Activated T-helper 17 cell treated with anti-CD3 and anti-CD28 coated beads, Interleukin-2, amount 50 U/mL, for 72 hours (primary cell): Measurements from ENCODE around the gene FIS1. TPM values are rescaled to one million over a fixed set of nuclear protein-coding genes. Genes with fewer than 3 reads are reported as not detected.

Source experiments
- ATAC-seq: fragments of 150-1000 bp; cut with Tn5 transposase; replicated peaks from 2 replicates; pipeline ENCODE4 v1.10.0; 2021; ENCODE audit warnings: mild to moderate bottlenecking, moderate library complexity
- H3K27ac Mint-ChIP-seq: one replicate; pipeline ENCODE4 v1.8.0; 2022; ENCODE audit warnings: mixed read lengths
- H3K27me3 Mint-ChIP-seq: one replicate; pipeline ENCODE4 v1.8.0; 2022; ENCODE audit warnings: mixed read lengths
- H3K36me3 Mint-ChIP-seq: one replicate; pipeline ENCODE4 v1.8.0; 2022; ENCODE audit warnings: low read depth, mild to moderate bottlenecking, mixed read lengths
- H3K4me1 Mint-ChIP-seq: one replicate; pipeline ENCODE4 v1.8.0; 2022; ENCODE audit warnings: mixed read lengths
- H3K4me3 Mint-ChIP-seq: one replicate; pipeline ENCODE4 v1.8.0; 2022; ENCODE audit warnings: mild to moderate bottlenecking, mixed read lengths
- H3K9me3 Mint-ChIP-seq: one replicate; pipeline ENCODE4 v1.8.0; 2022; ENCODE audit warnings: mixed read lengths
- total RNA-seq, 2 donors: library from RNA; stranded (reverse); gene quantifications; one replicate each; pipeline ENCODE4 v1.2.3, GENCODE V29; 2022

The FIS1 gene
- total RNA-seq, 2 donors from 2014 or later, result 69.0 to 82.6 TPM

DNA sequence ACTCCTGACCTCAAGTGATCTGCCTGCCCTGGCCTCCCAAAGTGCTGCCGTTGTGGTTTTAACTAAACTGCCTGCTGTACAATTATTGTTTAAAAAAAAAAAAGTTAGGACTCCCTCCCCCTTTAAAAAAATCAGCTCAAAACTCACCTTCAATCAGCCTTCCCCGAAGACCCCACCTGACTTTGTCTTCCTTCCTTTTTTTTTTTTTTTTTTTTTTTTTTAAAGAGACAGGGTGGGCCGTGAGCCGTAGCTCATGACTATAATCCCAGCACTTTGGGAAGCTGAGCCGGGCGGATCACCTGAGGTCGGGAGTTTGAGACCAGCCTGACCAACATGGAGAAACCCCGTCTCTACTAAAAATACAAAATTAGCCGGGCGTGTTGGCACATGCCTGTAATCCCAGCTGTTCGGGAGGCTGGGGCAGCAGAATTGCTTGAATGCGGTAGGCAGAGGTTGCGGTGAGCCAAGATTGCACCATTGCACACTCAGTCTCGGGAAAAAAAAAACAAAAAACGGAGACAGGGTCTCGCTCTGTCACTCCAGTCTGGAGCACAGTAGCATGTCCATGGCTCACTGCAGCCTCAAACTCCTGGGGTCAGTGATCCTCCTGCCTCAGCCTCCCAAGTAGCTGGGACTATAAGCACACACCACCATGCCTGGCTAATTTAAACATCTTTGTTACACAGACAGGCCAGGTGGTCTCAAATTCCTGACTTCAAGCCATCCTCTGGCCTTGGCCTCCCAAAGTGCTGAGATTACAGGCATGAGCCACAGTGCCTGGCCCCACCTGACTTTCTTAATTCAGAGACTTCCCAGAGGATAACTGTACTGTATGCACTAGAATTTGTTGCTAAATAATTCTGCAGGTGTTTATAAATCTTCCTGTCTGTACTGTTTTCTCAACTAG, 3.2 kb downstream of the FIS1 start:
- Mint-ChIP-seq H3K4me3 (no peak overlapping the region), H3K9me3 (no peaks in the 10 kb centered on the region), H3K27me3 (no peaks in the 10 kb centered on the region), H3K4me1 (no peaks in the 10 kb centered on the region), H3K27ac (no peak overlapping the region), H3K36me3 (peaks cover 47% of the 10 kb centered on the region)
- no peak for ATAC-seq

DNA sequence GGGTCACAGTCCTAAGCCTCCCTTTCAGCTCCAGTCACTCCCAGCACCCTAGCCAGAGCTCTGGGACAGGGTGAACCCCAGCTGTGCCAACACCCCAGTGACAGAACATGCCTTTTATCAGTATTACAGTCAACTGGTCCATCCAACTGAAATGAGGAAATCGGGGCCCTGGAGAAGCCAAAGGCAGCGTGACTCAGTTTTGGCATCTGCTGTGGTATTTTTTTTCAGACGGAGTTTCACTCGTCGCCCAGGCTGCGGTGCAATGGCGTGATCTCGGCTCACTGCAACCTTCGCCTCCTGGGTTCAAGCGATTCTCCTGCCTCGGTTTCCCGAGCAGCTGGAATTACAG, 3.9 kb downstream of the FIS1 start:
- no peaks in the 10 kb centered on the region for H3K9me3 Mint-ChIP-seq
- no peak overlapping the region for H3K4me3 Mint-ChIP-seq
- H3K36me3 Mint-ChIP-seq, result peaks cover 47% of the 10 kb centered on the region
- ATAC-seq, result no peak
- H3K27ac Mint-ChIP-seq, result no peak overlapping the region
- H3K4me1 Mint-ChIP-seq, result no peaks in the 10 kb centered on the region
- no peaks in the 10 kb centered on the region for H3K27me3 Mint-ChIP-seq

GRCh38 chr7:101240226-101241014, 4.5 kb downstream of the FIS1 start:
- no peak overlapping the region for H3K27ac Mint-ChIP-seq
- H3K36me3 Mint-ChIP-seq, result peaks cover 43% of the 10 kb centered on the region
- ATAC-seq, result no peak
- H3K4me1 Mint-ChIP-seq, result no peaks in the 10 kb centered on the region
- H3K9me3 Mint-ChIP-seq, result no peaks in the 10 kb centered on the region
- H3K27me3 Mint-ChIP-seq, result no peaks in the 10 kb centered on the region
- no peak overlapping the region for H3K4me3 Mint-ChIP-seq

DNA sequence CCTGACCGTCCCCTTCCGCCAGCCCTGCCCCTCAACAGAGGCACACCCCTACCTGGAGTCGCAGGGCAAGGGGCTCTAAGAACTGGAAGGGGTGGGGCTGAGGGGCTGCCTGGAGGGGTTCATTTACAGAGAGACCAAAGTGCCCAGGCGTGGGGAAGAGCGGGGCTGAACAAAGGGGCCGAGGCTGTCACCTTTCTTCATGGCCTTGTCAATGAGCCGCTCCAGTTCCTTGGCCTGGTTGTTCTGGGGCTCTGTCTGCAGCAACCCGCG, 5.0 kb downstream of the FIS1 start:
- H3K27me3 Mint-ChIP-seq, result no peaks in the 10 kb centered on the region
- no peak overlapping the region for H3K27ac Mint-ChIP-seq
- H3K4me3 Mint-ChIP-seq, result no peak overlapping the region
- H3K36me3 Mint-ChIP-seq, result peaks cover 37% of the 10 kb centered on the region
- H3K9me3 Mint-ChIP-seq, result no peaks in the 10 kb centered on the region
- no peaks in the 10 kb centered on the region for H3K4me1 Mint-ChIP-seq
- no peak for ATAC-seq

DNA sequence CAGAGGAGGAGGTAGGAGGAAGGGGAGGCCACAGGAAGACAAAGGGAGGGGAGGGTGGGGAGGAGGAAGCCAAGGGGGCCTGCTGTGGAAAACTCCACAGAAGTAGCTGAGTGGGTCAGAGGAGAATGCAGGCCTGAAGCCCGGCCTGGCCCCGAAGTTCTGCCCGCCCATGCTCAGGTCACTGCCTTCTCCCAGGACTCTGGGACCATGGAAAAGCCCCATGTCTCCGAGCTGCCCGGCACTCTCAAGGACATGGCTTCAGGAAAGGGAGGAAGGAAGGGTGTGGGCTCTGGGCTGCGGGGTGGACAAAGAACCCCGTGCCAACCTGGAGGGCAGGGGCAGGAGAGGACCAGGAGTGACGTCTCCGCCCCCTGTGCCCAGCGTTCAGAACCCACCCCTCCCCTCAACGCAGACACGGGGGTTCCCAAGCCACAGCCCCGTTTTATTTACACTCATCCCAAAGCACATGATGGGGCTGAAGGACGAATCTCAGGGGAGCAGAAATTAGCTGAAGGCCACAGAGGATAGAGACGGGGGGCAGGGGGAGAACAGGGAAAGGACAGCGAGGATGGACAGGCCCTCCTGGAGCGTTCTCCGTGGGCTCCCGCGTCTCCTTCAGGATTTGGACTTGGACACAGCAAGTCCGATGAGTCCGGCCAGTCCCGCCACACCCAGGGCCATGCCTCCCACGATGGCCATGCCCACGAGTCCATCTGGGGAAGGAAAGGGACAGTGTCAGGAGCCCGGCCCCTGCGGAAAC, 5.5 kb downstream of the FIS1 start:
- H3K9me3 Mint-ChIP-seq, result no peaks in the 10 kb centered on the region
- no peak for ATAC-seq
- H3K27me3 Mint-ChIP-seq, result no peaks in the 10 kb centered on the region
- no peaks in the 10 kb centered on the region for H3K4me1 Mint-ChIP-seq
- H3K27ac Mint-ChIP-seq, result no peak overlapping the region
- peaks cover 33% of the 10 kb centered on the region for H3K36me3 Mint-ChIP-seq
- no peak overlapping the region for H3K4me3 Mint-ChIP-seq

DNA sequence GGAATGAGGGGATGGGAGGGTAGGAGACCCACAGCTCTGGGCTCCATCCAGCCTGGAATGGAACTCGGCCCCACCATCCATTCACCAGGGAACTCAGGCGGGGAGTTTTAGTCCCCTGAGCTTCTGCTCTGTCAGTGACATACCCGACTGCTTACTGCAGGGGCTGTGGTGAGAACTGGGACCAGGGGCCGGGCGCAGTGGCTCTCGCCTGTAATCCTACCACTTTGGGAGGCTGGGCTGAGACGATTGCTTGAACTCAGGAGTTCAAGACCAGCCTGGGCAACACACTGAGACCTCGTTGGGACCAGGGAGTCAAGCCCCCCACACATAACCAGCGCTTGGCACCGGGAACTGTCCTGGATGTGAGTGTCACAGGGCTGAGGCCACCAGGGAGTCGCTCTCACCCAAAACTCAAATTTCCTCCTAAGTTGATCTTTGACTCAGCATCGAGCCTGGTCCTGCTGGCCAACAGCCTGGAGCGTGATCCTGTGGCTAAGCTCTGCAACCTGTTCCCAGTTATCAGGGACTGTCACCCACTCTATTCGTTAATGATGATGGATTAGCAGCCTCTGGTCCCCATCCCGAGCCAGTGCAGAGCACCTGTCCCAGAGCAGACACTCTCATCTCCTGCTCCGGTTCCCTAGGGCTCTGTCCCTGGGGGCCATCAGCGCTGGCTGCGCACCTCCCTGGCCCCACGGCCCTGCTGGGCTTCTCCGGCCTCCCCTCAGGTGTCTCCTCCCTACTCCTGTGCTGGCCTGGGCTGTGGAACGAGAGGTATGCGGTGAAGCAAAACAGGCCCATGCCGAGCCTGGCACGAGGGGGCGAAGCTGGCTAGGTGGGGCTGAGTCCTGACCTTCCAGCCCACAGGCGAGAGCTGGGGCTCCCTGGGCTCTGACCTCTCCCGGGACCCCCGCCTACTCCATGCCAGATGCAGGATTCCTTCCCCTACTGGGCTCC, 6.4 kb downstream of the FIS1 start:
- no peak overlapping the region for H3K4me3 Mint-ChIP-seq
- no peaks in the 10 kb centered on the region for H3K27me3 Mint-ChIP-seq
- ATAC-seq, result no peak
- peaks cover 29% of the 10 kb centered on the region for H3K36me3 Mint-ChIP-seq
- H3K27ac Mint-ChIP-seq, result no peak overlapping the region
- no peaks in the 10 kb centered on the region for H3K4me1 Mint-ChIP-seq
- no peaks in the 10 kb centered on the region for H3K9me3 Mint-ChIP-seq

DNA sequence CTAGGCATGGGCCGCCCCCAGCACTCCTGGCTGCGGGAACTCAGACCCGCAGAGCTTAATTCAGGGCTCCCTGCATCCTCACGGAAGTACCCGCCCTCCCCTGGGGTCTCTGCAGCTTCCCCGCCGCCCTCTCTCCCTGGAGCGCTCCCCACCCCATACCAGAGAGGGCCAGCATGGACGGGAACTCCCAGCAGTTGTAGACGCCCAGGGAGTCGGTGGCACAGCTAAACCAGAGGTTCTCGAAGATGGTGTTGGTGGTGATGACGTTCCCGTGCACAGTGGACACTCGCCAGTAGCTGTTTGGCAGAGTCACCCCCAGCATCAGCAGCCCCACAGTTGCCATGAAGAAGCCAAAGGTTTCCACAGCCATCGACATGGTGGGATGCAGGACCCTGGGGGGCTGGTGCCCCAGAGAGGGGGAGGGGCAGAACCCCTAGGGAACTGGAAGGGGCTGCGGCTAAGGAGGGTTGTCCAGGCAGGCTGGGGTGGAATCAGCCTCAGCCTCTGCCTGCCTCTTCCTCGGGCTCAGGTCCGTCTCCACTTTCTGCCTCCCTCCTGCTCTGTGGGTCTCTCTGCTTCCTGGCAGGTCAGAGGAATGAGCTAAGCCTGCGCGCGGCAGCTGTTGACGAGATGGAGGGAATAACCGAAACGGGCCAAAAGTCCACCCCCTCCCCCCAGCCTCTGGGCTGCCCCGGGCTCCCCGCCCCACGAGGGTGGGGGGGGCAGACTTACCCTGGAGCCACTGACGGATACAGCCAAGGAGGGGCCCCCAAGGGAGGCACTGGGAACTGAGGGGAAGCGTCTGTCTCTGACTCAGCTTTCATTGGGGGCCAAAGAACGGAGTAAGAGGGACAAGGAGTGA, 7.4 kb downstream of the FIS1 start, which contains the start of gene CLDN15:
TSS of gene CLDN15 (minus strand) at position 597 of the 862 bp plus-strand sequence. CDS start at position 376, 221 bp downstream.
- H3K27me3 Mint-ChIP-seq, result no peaks in the 10 kb centered on the region
- peaks cover 22% of the 10 kb centered on the region for H3K36me3 Mint-ChIP-seq
- ATAC-seq, result no peak

DNA sequence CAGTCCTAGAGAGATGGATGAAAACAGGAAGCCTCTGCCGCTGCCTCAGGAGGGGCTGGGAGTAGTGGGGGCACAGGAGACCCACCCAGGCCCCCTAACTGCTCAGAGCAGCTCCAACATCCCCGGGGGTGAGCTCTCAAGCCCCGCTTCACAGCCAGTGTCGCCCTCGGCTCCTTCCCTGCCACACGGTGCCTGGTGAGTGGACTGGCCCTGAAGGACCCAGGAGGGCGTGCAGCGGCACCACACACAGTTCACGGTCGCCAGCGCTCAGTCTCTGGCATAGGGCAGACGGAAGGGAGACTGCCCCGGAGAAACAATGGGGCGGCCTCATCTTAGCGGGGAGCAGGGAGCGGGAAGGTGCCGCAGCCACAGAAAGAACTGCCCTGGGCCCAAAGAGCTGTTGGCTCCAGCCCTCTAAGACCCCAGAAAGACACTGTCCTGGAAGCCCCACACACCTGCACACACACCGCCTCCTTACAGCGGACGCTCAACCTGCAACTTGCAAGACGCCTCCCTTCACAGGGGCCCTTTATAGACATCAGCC, 8.5 kb downstream of the FIS1 start:
- Mint-ChIP-seq H3K27me3 (no peaks in the 10 kb centered on the region), H3K27ac (no peak overlapping the region), H3K4me1 (no peaks in the 10 kb centered on the region), H3K36me3 (peaks cover 28% of the 10 kb centered on the region), H3K4me3 (no peak overlapping the region), H3K9me3 (no peaks in the 10 kb centered on the region)
- no peak for ATAC-seq

More for the DNA sequence above, 7.4 kb downstream of the FIS1 start, which contains the start of gene CLDN15:
- no peaks in the 10 kb centered on the region for H3K4me1 Mint-ChIP-seq
- H3K4me3 Mint-ChIP-seq, result no peak within 1 kb of the TSS
- no peaks in the 10 kb centered on the region for H3K9me3 Mint-ChIP-seq
- no peak within 1 kb of the TSS for H3K27ac Mint-ChIP-seq

DNA sequence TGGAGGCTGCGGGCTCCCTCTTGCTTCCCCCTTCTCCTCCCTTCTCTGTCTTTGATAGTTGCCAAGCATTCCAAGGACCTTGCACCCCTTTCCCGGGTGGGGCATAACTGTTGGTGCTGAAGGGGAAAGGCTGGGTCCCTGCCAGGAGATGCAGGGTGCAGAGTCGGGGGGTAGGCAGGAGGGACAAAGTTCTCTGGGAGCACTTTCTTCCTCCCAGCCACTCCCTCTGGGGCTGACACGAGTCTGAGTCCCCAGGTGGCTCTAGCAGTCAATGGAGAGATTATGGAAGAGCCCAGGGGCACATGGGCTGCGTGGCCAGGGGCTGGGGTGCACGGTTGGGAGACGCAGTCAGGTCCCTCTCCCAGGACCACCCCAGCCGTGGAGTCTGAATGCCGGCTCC, 9.4 kb downstream of the FIS1 start:
- no peaks in the 10 kb centered on the region for H3K9me3 Mint-ChIP-seq
- no peak for ATAC-seq
- no peaks in the 10 kb centered on the region for H3K4me1 Mint-ChIP-seq
- no peak overlapping the region for H3K27ac Mint-ChIP-seq
- H3K4me3 Mint-ChIP-seq, result no peak overlapping the region
- peaks cover 25% of the 10 kb centered on the region for H3K36me3 Mint-ChIP-seq
- H3K27me3 Mint-ChIP-seq, result no peaks in the 10 kb centered on the region

GRCh38 chr7:101235050-101235449, 9.8 kb downstream of the FIS1 start:
- Mint-ChIP-seq H3K27ac (no peak overlapping the region), H3K27me3 (no peaks in the 10 kb centered on the region), H3K4me3 (no peak overlapping the region), H3K36me3 (peaks cover 23% of the 10 kb centered on the region), H3K4me1 (no peaks in the 10 kb centered on the region), H3K9me3 (no peaks in the 10 kb centered on the region)
- ATAC-seq, result no peak

DNA sequence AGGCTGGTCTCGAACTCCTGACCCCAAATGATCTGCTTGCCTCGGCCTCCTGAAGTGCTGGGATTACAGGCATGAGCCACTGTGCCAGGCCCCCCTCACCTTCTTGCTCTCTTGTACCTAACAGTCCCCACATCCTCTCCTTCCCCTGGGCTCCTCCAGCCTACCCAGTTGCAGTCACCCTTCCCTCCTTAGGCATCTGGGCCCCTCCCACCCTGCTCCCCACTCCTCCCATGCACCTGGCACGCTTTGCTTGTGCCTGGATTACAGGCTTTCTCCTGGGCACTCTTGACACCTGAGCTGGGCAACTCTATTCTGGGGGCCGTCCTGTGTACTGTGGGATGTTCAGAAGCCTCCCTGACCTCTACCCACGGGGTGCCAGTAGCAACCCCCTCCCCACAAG, 10.2 kb downstream of the FIS1 start:
- H3K4me1 Mint-ChIP-seq, result no peaks in the 10 kb centered on the region
- no peaks in the 10 kb centered on the region for H3K9me3 Mint-ChIP-seq
- ATAC-seq, result no peak
- H3K4me3 Mint-ChIP-seq, result no peak overlapping the region
- H3K27me3 Mint-ChIP-seq, result no peaks in the 10 kb centered on the region
- no peak overlapping the region for H3K27ac Mint-ChIP-seq
- peaks cover 19% of the 10 kb centered on the region for H3K36me3 Mint-ChIP-seq

DNA sequence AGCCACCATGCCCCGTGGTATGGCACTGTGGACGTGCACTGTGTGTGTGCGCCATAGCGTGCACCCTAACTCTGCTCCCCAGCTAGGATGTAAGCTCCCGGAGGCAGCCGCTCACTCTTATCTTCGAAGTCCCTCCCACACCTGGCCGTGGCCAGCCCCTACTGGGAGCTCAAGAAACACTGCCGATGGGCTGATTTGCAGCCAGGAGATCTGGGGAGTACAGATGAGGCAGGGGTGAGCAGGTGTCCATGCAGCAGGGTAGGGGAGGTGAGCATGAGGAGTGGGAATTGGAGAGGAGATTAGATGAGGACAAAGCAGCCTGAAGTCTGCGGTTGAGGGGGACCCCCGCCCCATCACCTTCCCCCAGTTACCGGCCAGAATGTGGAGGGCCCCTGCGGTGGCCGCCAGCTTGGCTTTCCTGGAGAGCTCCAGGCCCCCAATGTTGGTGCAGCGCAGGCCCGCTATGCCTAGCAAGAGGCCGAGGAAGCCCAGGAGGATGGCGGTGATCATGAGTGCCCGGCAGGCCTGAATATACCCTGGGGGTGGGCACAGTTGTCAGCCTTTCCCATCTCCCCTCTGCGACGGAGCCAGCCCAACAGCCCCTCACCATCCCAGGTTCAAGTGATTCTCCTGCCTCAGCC, 10.9 kb downstream of the FIS1 start:
- no peaks in the 10 kb centered on the region for H3K9me3 Mint-ChIP-seq
- no peak overlapping the region for H3K27ac Mint-ChIP-seq
- peaks cover 17% of the 10 kb centered on the region for H3K36me3 Mint-ChIP-seq
- ATAC-seq, result no peak
- no peak overlapping the region for H3K4me3 Mint-ChIP-seq
- H3K4me1 Mint-ChIP-seq, result no peaks in the 10 kb centered on the region
- no peaks in the 10 kb centered on the region for H3K27me3 Mint-ChIP-seq
